Measurements from ENCODE around the gene PI4KA.

DNA sequence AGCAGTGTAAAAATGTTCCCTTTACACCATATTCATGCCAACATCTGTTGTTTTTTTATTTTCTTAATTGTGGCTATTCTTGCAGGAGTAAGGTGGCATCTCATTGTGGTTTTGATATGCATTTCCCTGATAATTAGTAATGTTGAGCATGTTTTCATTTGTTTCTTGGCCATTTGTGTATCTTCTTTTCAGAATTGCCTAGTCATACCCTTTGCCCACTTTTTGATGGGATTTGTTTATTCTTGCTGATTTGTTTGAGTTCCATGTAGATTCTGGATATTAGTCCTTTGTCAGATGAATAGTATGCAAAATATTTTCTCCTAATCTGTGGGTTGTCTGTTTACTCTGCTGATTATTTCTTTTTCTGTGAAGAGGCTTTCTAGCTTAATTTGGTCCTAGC, 183.6 kb downstream of the PI4KA start:
- TF ChIP-seq, protein P1, sequence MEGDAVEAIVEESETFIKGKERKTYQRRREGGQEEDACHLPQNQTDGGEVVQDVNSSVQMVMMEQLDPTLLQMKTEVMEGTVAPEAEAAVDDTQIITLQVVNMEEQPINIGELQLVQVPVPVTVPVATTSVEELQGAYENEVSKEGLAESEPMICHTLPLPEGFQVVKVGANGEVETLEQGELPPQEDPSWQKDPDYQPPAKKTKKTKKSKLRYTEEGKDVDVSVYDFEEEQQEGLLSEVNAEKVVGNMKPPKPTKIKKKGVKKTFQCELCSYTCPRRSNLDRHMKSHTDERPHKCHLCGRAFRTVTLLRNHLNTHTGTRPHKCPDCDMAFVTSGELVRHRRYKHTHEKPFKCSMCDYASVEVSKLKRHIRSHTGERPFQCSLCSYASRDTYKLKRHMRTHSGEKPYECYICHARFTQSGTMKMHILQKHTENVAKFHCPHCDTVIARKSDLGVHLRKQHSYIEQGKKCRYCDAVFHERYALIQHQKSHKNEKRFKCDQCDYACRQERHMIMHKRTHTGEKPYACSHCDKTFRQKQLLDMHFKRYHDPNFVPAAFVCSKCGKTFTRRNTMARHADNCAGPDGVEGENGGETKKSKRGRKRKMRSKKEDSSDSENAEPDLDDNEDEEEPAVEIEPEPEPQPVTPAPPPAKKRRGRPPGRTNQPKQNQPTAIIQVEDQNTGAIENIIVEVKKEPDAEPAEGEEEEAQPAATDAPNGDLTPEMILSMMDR (IDR thresholded peaks at IDR 0.05) = no peak
- TF ChIP-seq POLR2A (IDR thresholded peaks at IDR 0.05) (no peak), POLR2AphosphoS5 (IDR thresholded peaks at IDR 0.05) (no peak)

Measured in stomach (tissue), 4 donors.